Measurements from ENCODE around the gene CBR1. TPM values are rescaled to one million over a fixed set of nuclear protein-coding genes. Genes with fewer than 3 reads are reported as not detected.

CBR1 gene
- total and polyA plus RNA-seq, 4 experiments from 2014 or later: 23.0 to 82.2 (median 37.2) TPM

- DNase-seq: no peak
- Histone ChIP-seq H3K27ac (ENCODE audit: low read depth, low read length) (no peak overlapping the region), H3K4me3 (ENCODE audit: low read length in 2 of 2) (no peak overlapping the region), H3K4me1 (ENCODE audit: insufficient read depth, low read length) (no peaks in the 10 kb centered on the region), H3K9me3 (ENCODE audit: control insufficient read depth in 1 of 2, low read length in 2 of 2) (no peaks in the 10 kb centered on the region), H3K27me3 (ENCODE audit: insufficient read depth, low read length) (no peaks in the 10 kb centered on the region), H3K36me3 (ENCODE audit: insufficient read depth, low read length) (peaks cover 44% of the 10 kb centered on the region)
- POLR2A ChIA-PET (ENCODE audit: partially characterized antibody): interaction anchor here (0.8 kb wide), 1 partner anchor 31 kb away, joined by 3 read pairs; the partner anchor contains the start of gene CBR1
- intact Hi-C loops (cut with micrococcal nuclease): no loop called here
- Mint-ChIP-seq H3K4me1 (peaks cover 0 to 2% (median 0%) of the 10 kb centered on the region in 4 donors), H3K4me3 (no peak overlapping the region), H3K27me3 (no peaks in the 10 kb centered on the region), H3K9me3 (no peaks in the 10 kb centered on the region), H3K27ac (peak overlapping the region in 3 of 7 donors; percentile 0 to 66 (median 19)), H3K36me3 (peaks cover 60 to 70% of the 10 kb centered on the region in 2 donors)
- CTCF ChIA-PET (ENCODE audit: partially characterized antibody): interaction anchor here (0.6 to 3.7 kb wide), 2 partner anchors 11 to 13 kb away, joined by 3 to 17 read pairs; no protein-coding TSS in a partner anchor
Measured at GRCh38 chr21:36038701-36039497, 30.9 kb upstream of the CBR1 start.

GRCh38 chr21:36039861-36040260 is 30.0 kb upstream of the CBR1 start:
- Mint-ChIP-seq H3K27ac (peak overlapping the region in 2 of 7 donors; percentile 0 to 43), H3K27me3 (no peaks in the 10 kb centered on the region), H3K36me3 (peaks cover 64 to 75% of the 10 kb centered on the region in 2 donors), H3K4me1 (peaks cover 0 to 2% (median 0%) of the 10 kb centered on the region in 4 donors), H3K9me3 (no peaks in the 10 kb centered on the region), H3K4me3 (no peak overlapping the region)
- DNase-seq: no peak
- intact Hi-C loops (cut with micrococcal nuclease): no loop called here
- no peaks in the 10 kb centered on the region for H3K9me3 ChIP-seq (ENCODE audit: control insufficient read depth in 1 of 2, low read length in 2 of 2)
- CTCF ChIA-PET (ENCODE audit: partially characterized antibody): interaction anchor here (0.6 to 3.7 kb wide), 3 partner anchors 12 to 1349 kb away, joined by 3 to 17 read pairs (median 3); no protein-coding TSS in a partner anchor
- no peak overlapping the region for H3K27ac ChIP-seq (ENCODE audit: low read depth, low read length)
- no peaks in the 10 kb centered on the region for H3K4me1 ChIP-seq (ENCODE audit: insufficient read depth, low read length)
- peaks cover 53% of the 10 kb centered on the region for H3K36me3 ChIP-seq (ENCODE audit: insufficient read depth, low read length)
- H3K27me3 ChIP-seq (ENCODE audit: insufficient read depth, low read length): no peaks in the 10 kb centered on the region
- H3K4me3 ChIP-seq (ENCODE audit: low read length in 2 of 2): no peak overlapping the region
- POLR2A ChIA-PET (ENCODE audit: partially characterized antibody): no interaction called here

- Mint-ChIP-seq H3K27me3 (no peaks in the 10 kb centered on the region), H3K4me1 (peaks cover 0 to 4% (median 0%) of the 10 kb centered on the region in 4 donors), H3K9me3 (no peaks in the 10 kb centered on the region), H3K4me3 (no peak overlapping the region), H3K27ac (no peak overlapping the region), H3K36me3 (peaks cover 64 to 73% of the 10 kb centered on the region in 2 donors)
- Histone ChIP-seq H3K27me3 (ENCODE audit: insufficient read depth, low read length) (no peaks in the 10 kb centered on the region), H3K4me1 (ENCODE audit: insufficient read depth, low read length) (no peaks in the 10 kb centered on the region), H3K9me3 (ENCODE audit: control insufficient read depth in 1 of 2, low read length in 2 of 2) (no peaks in the 10 kb centered on the region), H3K27ac (ENCODE audit: low read depth, low read length) (no peak overlapping the region), H3K4me3 (ENCODE audit: low read length in 2 of 2) (no peak overlapping the region), H3K36me3 (ENCODE audit: insufficient read depth, low read length) (peaks cover 56% of the 10 kb centered on the region)
- DNase-seq: no peak
- ChIA-PET POLR2A (ENCODE audit: partially characterized antibody) (no interaction called here), CTCF (ENCODE audit: partially characterized antibody) (interaction anchor here (0.6 to 3.7 kb wide), 2 partner anchors 13 to 1350 kb away, joined by 3 to 17 read pairs; no protein-coding TSS in a partner anchor)
- intact Hi-C loops (cut with micrococcal nuclease): no loop called here
Measured at GRCh38 chr21:36040389-36040788, 29.4 kb upstream of the CBR1 start.

GRCh38 chr21:36041910-36042309 is 27.9 kb upstream of the CBR1 start:
- H3K27me3 ChIP-seq (ENCODE audit: insufficient read depth, low read length): no peaks in the 10 kb centered on the region
- Mint-ChIP-seq H3K36me3 (peaks cover 52 to 73% of the 10 kb centered on the region in 2 donors), H3K4me1 (peaks cover 0 to 4% (median 0%) of the 10 kb centered on the region in 4 donors), H3K27me3 (no peaks in the 10 kb centered on the region), H3K9me3 (no peaks in the 10 kb centered on the region), H3K27ac (no peak overlapping the region), H3K4me3 (no peak overlapping the region)
- no peak overlapping the region for H3K27ac ChIP-seq (ENCODE audit: low read depth, low read length)
- ChIA-PET POLR2A (ENCODE audit: partially characterized antibody) (no interaction called here), CTCF (ENCODE audit: partially characterized antibody) (interaction anchor here (0.7 to 3.7 kb wide), 2 partner anchors 14 to 70 kb away, joined by 4 to 17 read pairs; no protein-coding TSS in a partner anchor)
- H3K36me3 ChIP-seq (ENCODE audit: insufficient read depth, low read length): peaks cover 51% of the 10 kb centered on the region
- intact Hi-C loops (cut with micrococcal nuclease): no loop called here
- H3K9me3 ChIP-seq (ENCODE audit: control insufficient read depth in 1 of 2, low read length in 2 of 2): no peaks in the 10 kb centered on the region
- no peak overlapping the region for H3K4me3 ChIP-seq (ENCODE audit: low read length in 2 of 2)
- no peak for DNase-seq
- H3K4me1 ChIP-seq (ENCODE audit: insufficient read depth, low read length): no peaks in the 10 kb centered on the region

- H3K27me3 Mint-ChIP-seq: no peaks in the 10 kb centered on the region
- no peak overlapping the region for H3K4me3 ChIP-seq (ENCODE audit: low read length in 2 of 2)
- no peak for DNase-seq
- H3K27ac Mint-ChIP-seq: peak overlapping the region in 1 of 7 donors; percentile 81
- H3K4me1 Mint-ChIP-seq: peaks cover 0 to 2% (median 0%) of the 10 kb centered on the region in 4 donors
- ChIA-PET POLR2A (ENCODE audit: partially characterized antibody) (no interaction called here), CTCF (ENCODE audit: partially characterized antibody) (no interaction called here)
- no peaks in the 10 kb centered on the region for H3K4me1 ChIP-seq (ENCODE audit: insufficient read depth, low read length)
- no peak overlapping the region for H3K4me3 Mint-ChIP-seq
- H3K36me3 Mint-ChIP-seq: peaks cover 56 to 74% of the 10 kb centered on the region in 2 donors
- H3K9me3 ChIP-seq (ENCODE audit: control insufficient read depth in 1 of 2, low read length in 2 of 2): no peaks in the 10 kb centered on the region
- intact Hi-C loops (cut with micrococcal nuclease): no loop called here
- no peaks in the 10 kb centered on the region for H3K27me3 ChIP-seq (ENCODE audit: insufficient read depth, low read length)
- H3K36me3 ChIP-seq (ENCODE audit: insufficient read depth, low read length): peaks cover 47% of the 10 kb centered on the region
- H3K9me3 Mint-ChIP-seq: no peaks in the 10 kb centered on the region
- no peak overlapping the region for H3K27ac ChIP-seq (ENCODE audit: low read depth, low read length)
Measured at GRCh38 chr21:36044056-36044455, 25.8 kb upstream of the CBR1 start.

GRCh38 chr21:36045993-36046392 is 23.8 kb upstream of the CBR1 start:
- peaks cover 63 to 77% of the 10 kb centered on the region in 2 donors for H3K36me3 Mint-ChIP-seq
- H3K9me3 Mint-ChIP-seq: no peaks in the 10 kb centered on the region
- no peaks in the 10 kb centered on the region for H3K9me3 ChIP-seq (ENCODE audit: control insufficient read depth in 1 of 2, low read length in 2 of 2)
- ChIA-PET CTCF (ENCODE audit: partially characterized antibody) (interaction anchor here (2.0 kb wide), 1 partner anchor 19 kb away, joined by 6 read pairs; no protein-coding TSS in a partner anchor), POLR2A (ENCODE audit: partially characterized antibody) (no interaction called here)
- no peaks in the 10 kb centered on the region for H3K4me1 ChIP-seq (ENCODE audit: insufficient read depth, low read length)
- H3K27me3 ChIP-seq (ENCODE audit: insufficient read depth, low read length): no peaks in the 10 kb centered on the region
- H3K36me3 ChIP-seq (ENCODE audit: insufficient read depth, low read length): peaks cover 42% of the 10 kb centered on the region
- intact Hi-C loops (cut with micrococcal nuclease): no loop called here
- no peak for DNase-seq
- H3K27ac ChIP-seq (ENCODE audit: low read depth, low read length): no peak overlapping the region
- H3K27ac Mint-ChIP-seq: no peak overlapping the region
- no peak overlapping the region for H3K4me3 Mint-ChIP-seq
- peaks cover 0 to 3% (median under 1%) of the 10 kb centered on the region in 4 donors for H3K4me1 Mint-ChIP-seq
- H3K4me3 ChIP-seq (ENCODE audit: low read length in 2 of 2): no peak overlapping the region
- no peaks in the 10 kb centered on the region for H3K27me3 Mint-ChIP-seq

GRCh38 chr21:36047139-36047538 is 22.7 kb upstream of the CBR1 start:
- Histone ChIP-seq H3K36me3 (ENCODE audit: insufficient read depth, low read length) (peaks cover 33% of the 10 kb centered on the region), H3K4me3 (ENCODE audit: low read length in 2 of 2) (no peak overlapping the region), H3K4me1 (ENCODE audit: insufficient read depth, low read length) (no peaks in the 10 kb centered on the region), H3K27me3 (ENCODE audit: insufficient read depth, low read length) (no peaks in the 10 kb centered on the region), H3K27ac (ENCODE audit: low read depth, low read length) (no peak overlapping the region), H3K9me3 (ENCODE audit: control insufficient read depth in 1 of 2, low read length in 2 of 2) (no peaks in the 10 kb centered on the region)
- Mint-ChIP-seq H3K4me1 (peaks cover 0 to 3% (median under 1%) of the 10 kb centered on the region in 4 donors), H3K27ac (no peak overlapping the region), H3K27me3 (no peaks in the 10 kb centered on the region), H3K36me3 (peaks cover 62 to 73% of the 10 kb centered on the region in 2 donors), H3K9me3 (no peaks in the 10 kb centered on the region), H3K4me3 (no peak overlapping the region)
- CTCF ChIA-PET (ENCODE audit: partially characterized antibody): interaction anchor here (1.4 to 2.0 kb wide), 2 partner anchors 20 to 26 kb away, joined by 3 to 6 read pairs; no protein-coding TSS in a partner anchor
- POLR2A ChIA-PET (ENCODE audit: partially characterized antibody): no interaction called here
- intact Hi-C loops (cut with micrococcal nuclease): no loop called here
- DNase-seq: no peak
